H1 (cell line): ENCODE results near the gene MBIP. TPM values are rescaled to one million over a fixed set of nuclear protein-coding genes. Genes with fewer than 3 reads are reported as not detected.

Experiments
- CTCF ChIA-PET: fragments of 300-600 bp; sonication (Branson Sonifier 250); formaldehyde crosslinking; loops from one replicate; lab custom pipeline; 2021; ENCODE audit not compliant: partially characterized antibody; lab: Charles Lee
- POLR2A ChIA-PET: fragments of 300-600 bp; sonication (Branson Sonifier 250); formaldehyde crosslinking; loops from one replicate; lab custom pipeline; 2021; ENCODE audit warnings: inconsistent platforms; ENCODE audit not compliant: partially characterized antibody; lab: Charles Lee
- DNase-seq, 2 experiments: peaks; one replicate each; pipeline versions ENCODE4 v3.0.0 to v3.0.0-alpha.2; 2010 to 2022; ENCODE audit warnings: low spot score in 2 of 2, low read depth in 1 of 2, mixed read lengths in 1 of 2
- FAIRE-seq: peaks from 2 replicates; lab custom pipeline; 2011; peaks lifted over from hg19 to GRCh38; lab: Jason Lieb, UNC
- H2AFZ ChIP-seq: 2 replicates; pipeline ENCODE4 v1.8.1; 2012; ENCODE audit warnings: low read length, inconsistent platforms
- H2AK5ac ChIP-seq: 2 replicates; pipeline ENCODE4 v1.6.1; 2013; ENCODE audit warnings: low read depth, low read length
- H2BK120ac ChIP-seq: replicated peaks from 2 replicates; pipeline ENCODE3; 2013; ENCODE audit warnings: low read depth, low read length, inconsistent platforms
- H2BK12ac ChIP-seq: 2 replicates; pipeline ENCODE4 v1.6.1; 2013; ENCODE audit warnings: low read depth, low read length
- H2BK15ac ChIP-seq: 2 replicates; pipeline ENCODE4 v1.6.1; 2013; ENCODE audit warnings: low read length
- H2BK20ac ChIP-seq: 2 replicates; pipeline ENCODE4 v1.6.1; 2013; ENCODE audit warnings: low read length
- H2BK5ac ChIP-seq: 2 replicates; pipeline ENCODE4 v1.6.1; 2013; ENCODE audit warnings: low read depth, low read length
- H3K14ac ChIP-seq: 2 replicates; pipeline ENCODE4 v1.6.1; 2013; ENCODE audit warnings: inconsistent platforms; ENCODE audit not compliant: insufficient read length
- H3K18ac ChIP-seq: 2 replicates; pipeline ENCODE4 v1.6.1; 2013; ENCODE audit warnings: low read length; ENCODE audit errors: extremely low read depth
- H3K23ac ChIP-seq: 2 replicates; pipeline ENCODE4 v1.6.1; 2013; ENCODE audit warnings: inconsistent platforms; ENCODE audit not compliant: insufficient read length
- H3K23me2 ChIP-seq: 2 replicates; pipeline ENCODE4 v1.6.1; 2013; ENCODE audit warnings: low read depth, low read length
- H3K27ac ChIP-seq: 2 replicates; pipeline ENCODE4 v1.6.1; 2011; ENCODE audit warnings: low read depth, low read length, inconsistent platforms
- H3K27me3 ChIP-seq, 4 experiments: replicated peaks in 1 of 4; 1 replicate in 1 of 4; 2 replicates in 3 of 4; pipeline versions ENCODE4 v1.6.1 to v1.8.1; 2011 to 2013; ENCODE audit warnings: low read length in 3 of 4, mild to moderate bottlenecking in 3 of 4, inconsistent platforms in 2 of 4, mixed read lengths in 2 of 4, moderate library complexity in 1 of 4; ENCODE audit not compliant: control insufficient read depth in 3 of 4, insufficient read depth in 3 of 4; ENCODE audit errors: extremely low read depth in 1 of 4
- H3K36me3 ChIP-seq, 4 experiments: 2 replicates each; pipeline versions ENCODE4 v1.6.1 to v1.8.1; 2011 to 2013; ENCODE audit warnings: mild to moderate bottlenecking in 4 of 4, low read length in 3 of 4, moderate library complexity in 2 of 4, control low read depth in 1 of 4, inconsistent platforms in 1 of 4; ENCODE audit not compliant: insufficient read depth in 4 of 4, control insufficient read depth in 2 of 4
- H3K4ac ChIP-seq: replicated peaks from 2 replicates; pipeline ENCODE3; 2013; ENCODE audit warnings: low read length, low read depth, mixed read lengths, inconsistent platforms; ENCODE audit not compliant: insufficient read length
- H3K4me1 ChIP-seq, 4 experiments: replicated peaks in 1 of 4; 1 replicate in 1 of 4; 2 replicates in 3 of 4; pipeline versions ENCODE4 v1.6.1 to v1.8.1; 2011 to 2013; ENCODE audit warnings: low read length in 3 of 4, inconsistent platforms in 2 of 4, mixed read lengths in 1 of 4; ENCODE audit not compliant: insufficient read depth in 4 of 4, control insufficient read depth in 3 of 4
- H3K4me2 ChIP-seq, 2 experiments: 2 replicates each; pipeline versions ENCODE4 v1.6.1 to v1.8.1; 2011 to 2013; ENCODE audit warnings: low read depth in 2 of 2, low read length in 2 of 2, control low read depth in 1 of 2, inconsistent platforms in 1 of 2, mild to moderate bottlenecking in 1 of 2; ENCODE audit not compliant: insufficient read depth in 1 of 2
- H3K4me3 ChIP-seq, 4 experiments: fragments of 200-600, 300-600 bp in 1 of 4; sonication (generic), shearing (Covaris generic), sonication (Bioruptor Twin) in 1 of 4; 2 replicates each; pipeline versions ENCODE4 v1.5.1 to v1.8.1; 2011 to 2016; ENCODE audit warnings: low read length in 4 of 4, low read depth in 3 of 4, control low read depth in 2 of 4, inconsistent platforms in 2 of 4, mild to moderate bottlenecking in 2 of 4, mixed read lengths in 1 of 4, moderate library complexity in 1 of 4; ENCODE audit not compliant: insufficient read depth in 2 of 4; ENCODE audit errors: extremely low read depth in 1 of 4
- H3K56ac ChIP-seq: replicated peaks from 2 replicates; pipeline ENCODE3; 2013; ENCODE audit warnings: low read depth, mild to moderate bottlenecking, mixed read lengths, low read length, inconsistent platforms; ENCODE audit not compliant: insufficient read length
- H3K79me1 ChIP-seq: 2 replicates; pipeline ENCODE4 v1.6.1; 2013; ENCODE audit warnings: low read depth, low read length, control low read depth
- H3K79me2 ChIP-seq, 2 experiments: 2 replicates each; pipeline versions ENCODE4 v1.6.1 to v1.8.1; 2012 to 2013; ENCODE audit warnings: low read length in 2 of 2, mild to moderate bottlenecking in 2 of 2, inconsistent platforms in 1 of 2; ENCODE audit not compliant: insufficient read depth in 2 of 2, control insufficient read depth in 1 of 2
- H3K9ac ChIP-seq, 4 experiments: replicated peaks in 1 of 4; 1 replicate in 1 of 4; 2 replicates in 3 of 4; pipeline versions ENCODE4 v1.6.1 to v1.8.1; 2011 to 2013; ENCODE audit warnings: low read depth in 3 of 4, low read length in 3 of 4, control low read depth in 2 of 4, mild to moderate bottlenecking in 2 of 4, moderate library complexity in 2 of 4, inconsistent platforms in 1 of 4; ENCODE audit errors: extremely low read depth in 1 of 4
- H3K9me3 ChIP-seq, 2 experiments: 2 replicates each; pipeline versions ENCODE4 v1.6.1 to v1.8.1; 2012 to 2013; ENCODE audit warnings: mild to moderate bottlenecking in 2 of 2, moderate library complexity in 2 of 2, control low read depth in 1 of 2, inconsistent platforms in 1 of 2, low read depth in 1 of 2, low read length in 1 of 2, mixed read lengths in 1 of 2; ENCODE audit not compliant: insufficient read depth in 2 of 2
- H4K20me1 ChIP-seq, 2 experiments: replicated peaks in 1 of 2; 2 replicates each; pipeline versions ENCODE3 to v1.8.1; 2011 to 2013; ENCODE audit warnings: inconsistent platforms in 2 of 2, low read length in 2 of 2, mild to moderate bottlenecking in 1 of 2; ENCODE audit not compliant: insufficient read depth in 2 of 2, control insufficient read depth in 1 of 2
- H4K5ac ChIP-seq: 2 replicates; pipeline ENCODE4 v1.6.1; 2013; ENCODE audit warnings: low read length, low read depth, mixed read lengths, inconsistent platforms; ENCODE audit not compliant: insufficient read length
- H4K8ac ChIP-seq: 2 replicates; pipeline ENCODE4 v1.8.0; 2013; ENCODE audit warnings: mild to moderate bottlenecking, moderate library complexity, low read length, inconsistent platforms; ENCODE audit not compliant: insufficient read depth; ENCODE audit errors: extremely low read depth
- H4K91ac ChIP-seq: replicated peaks from 2 replicates; pipeline ENCODE3; 2013; ENCODE audit warnings: low read length, mixed read lengths, inconsistent platforms; ENCODE audit not compliant: insufficient read length
- BACH1 ChIP-seq: IDR thresholded peaks from 2 replicates; pipeline ENCODE4 v1.6.1; 2012; ENCODE audit warnings: low read length, improper control_type of control experiment
- CBX5 ChIP-seq: fragments of 300-800, 300-1000 bp; sonication (generic); IDR thresholded peaks from 2 replicates; pipeline ENCODE4 v1.7.1; 2016; ENCODE audit warnings: antibody characterized with exemption, low read length, low read depth
- MAX ChIP-seq: IDR thresholded peaks from 2 replicates; pipeline ENCODE4 v1.6.1; 2012; ENCODE audit warnings: inconsistent platforms
- NRF1 ChIP-seq: IDR thresholded peaks from 2 replicates; pipeline ENCODE4 v1.6.1; 2011; ENCODE audit warnings: mild to moderate bottlenecking, low read depth, low read length, improper control_type of control experiment
- POU5F1 ChIP-seq: IDR thresholded peaks from 2 replicates; pipeline ENCODE4 v1.6.1; 2011; ENCODE audit warnings: low read depth, mild to moderate bottlenecking, low read length, moderate library complexity
- RXRA ChIP-seq: IDR thresholded peaks from 2 replicates; pipeline ENCODE4 v1.6.1; 2011; ENCODE audit warnings: low read depth, mild to moderate bottlenecking, low read length, moderate library complexity; ENCODE audit not compliant: insufficient read depth
- WGBS, 2 experiments: shearing (Covaris generic) in 1 of 2; methylation state at CpG; one replicate each; pipeline versions ENCODE4 v1.1.6 to v1.1.7; 2013 to 2015; ENCODE audit warnings: low lambda C conversion rate in 2 of 2, mixed read lengths in 2 of 2, inconsistent platforms in 1 of 2, low coverage in 1 of 2, missing lambda C conversion rate in 1 of 2; ENCODE audit not compliant: insufficient replicate concordance in 2 of 2, insufficient coverage in 1 of 2, insufficient read length in 1 of 2; ENCODE audit errors: extremely low coverage in 1 of 2, missing lambda C conversion rate in 1 of 2; 5-methylcytosine and 5-hydroxymethylcytosine counted together
- polyA plus RNA-seq, 7 experiments: library from polyadenylated mRNA; depleted of rRNA in 3 of 7; stranded (reverse) in 5 of 7; unstranded in 2 of 7; fragments of >200 nt in 5 of 7; fragments of 200-250 nt in 2 of 7; gene quantifications; 1 replicate in 5 of 7; 2 replicates in 1 of 7; 4 replicates in 1 of 7; pipeline versions ENCODE4 v1.2.1 to v1.2.3, GENCODE V29; 2011 to 2013; ENCODE audit warnings: missing spikeins in 2 of 7, mixed read lengths in 2 of 7
- total RNA-seq: library from RNA; stranded (reverse); fragmentation: NEBNext Ultra II Directional; extraction: Animal tissue kit (Norgen Biotek cat#: 25700); gene quantifications from 2 replicates; pipeline ENCODE4 v1.2.1, GENCODE V29; 2021

MBIP gene
- total and polyA plus RNA-seq, 2 of the 8 experiments (the other 6 are each of a cell fraction or from before 2014, with no cell fraction given), result 15.0 to 27.4 TPM

- no peak overlapping the region for H2AFZ ChIP-seq
- no peak overlapping the region for H2BK15ac ChIP-seq
- peak overlapping the region; percentile 83 for H4K91ac ChIP-seq
- H3K4me3 ChIP-seq, result peak overlapping the region in 1 of 4 experiments; percentile 35; a peak in 1 of 8 replicates
- H3K4ac ChIP-seq, result no peak overlapping the region
- no peak for DNase-seq
- no peak overlapping the region for H2AK5ac ChIP-seq
- no peak overlapping the region for H3K23ac ChIP-seq
- no peaks in the 10 kb centered on the region for H4K20me1 ChIP-seq
- H3K79me1 ChIP-seq, result no peaks in the 10 kb centered on the region
- 26% methylated on average over 7 of the region's 7 CpGs; no CpG with 5 or more reads in 1 of the 2 experiments for whole genome bisulfite sequencing, 2 experiments
- H2BK120ac ChIP-seq, result no peak overlapping the region
- FAIRE-seq, result peak; percentile 76
- H3K4me1 ChIP-seq, result peaks cover 0 to 15% (median 10%) of the 10 kb centered on the region in 4 experiments; a peak in 4 of 7 replicates
- H3K18ac ChIP-seq, result no peak overlapping the region; the same call in 1 of the 2 replicates
- H2BK5ac ChIP-seq, result no peak overlapping the region; the same call in 1 of the 2 replicates
- H4K5ac ChIP-seq, result peak overlapping the region; percentile 70
- no peaks in the 10 kb centered on the region for H3K36me3 ChIP-seq
- no peak overlapping the region for H3K9ac ChIP-seq
- H3K79me2 ChIP-seq, result no peaks in the 10 kb centered on the region
- no peaks in the 10 kb centered on the region for H3K27me3 ChIP-seq
- H3K23me2 ChIP-seq, result no peaks in the 10 kb centered on the region
- POLR2A ChIA-PET, result interaction anchor here (1.2 to 1.6 kb wide), 2 partner anchors 8 to 16 kb away, joined by 4 to 8 read pairs; no protein-coding TSS in a partner anchor
- H3K14ac ChIP-seq, result no peak overlapping the region
- no peak overlapping the region for H2BK12ac ChIP-seq
- H4K8ac ChIP-seq, result no peak overlapping the region
- no peaks in the 10 kb centered on the region for H3K9me3 ChIP-seq
- peak overlapping the region; percentile 33 to 35 for H3K4me2 ChIP-seq
- H3K27ac ChIP-seq, result no peak overlapping the region; the same call in none of the 2 replicates
- no peak overlapping the region for H2BK20ac ChIP-seq
- H3K56ac ChIP-seq, result no peak overlapping the region
- CTCF ChIA-PET, result interaction anchor here (0.9 to 1.4 kb wide), 2 partner anchors 12 to 210 kb away, joined by 4 to 5 read pairs; no protein-coding TSS in a partner anchor
- TF ChIP-seq POU5F1, result 0 out of 2 replicates have a peak, but pooled peaks have one; percentile 15
- no peak for TF ChIP-seq RXRA
- TF ChIP-seq NRF1, result no peak
- TF ChIP-seq MAX, result no peak
- no peak for TF ChIP-seq CBX5
- TF ChIP-seq BACH1, result 0 out of 2 replicates have a peak, but pooled peaks have one; percentile 10
Observed at GRCh38 chr14:36279306-36280190, 40.9 kb downstream of the MBIP start.
